H1 (cell line): ENCODE data around the gene GPC6. TPM values are rescaled to one million over a fixed set of nuclear protein-coding genes. Genes with fewer than 3 reads are reported as not detected.
A peak's percentile ranks its signal among the peaks of the same experiment; 100 is the strongest.

ENCODE experiments used
- CTCF ChIA-PET: fragments of 300-600 bp; sonication (Branson Sonifier 250); formaldehyde crosslinking; loops from one replicate; lab custom pipeline; 2021; ENCODE audit not compliant: partially characterized antibody; lab: Charles Lee
- POLR2A ChIA-PET: fragments of 300-600 bp; sonication (Branson Sonifier 250); formaldehyde crosslinking; loops from one replicate; lab custom pipeline; 2021; ENCODE audit warnings: inconsistent platforms; ENCODE audit not compliant: partially characterized antibody; lab: Charles Lee
- DNase-seq, 2 experiments: peaks; one replicate each; pipeline versions ENCODE4 v3.0.0 to v3.0.0-alpha.2; 2010 to 2022; ENCODE audit warnings: low spot score in 2 of 2, low read depth in 1 of 2, mixed read lengths in 1 of 2
- FAIRE-seq: peaks from 2 replicates; lab custom pipeline; 2011; peaks lifted over from hg19 to GRCh38; lab: Jason Lieb, UNC
- H2AFZ ChIP-seq: 2 replicates; pipeline ENCODE4 v1.8.1; 2012; ENCODE audit warnings: low read length, inconsistent platforms
- H2AK5ac ChIP-seq: 2 replicates; pipeline ENCODE4 v1.6.1; 2013; ENCODE audit warnings: low read depth, low read length
- H2BK120ac ChIP-seq: replicated peaks from 2 replicates; pipeline ENCODE3; 2013; ENCODE audit warnings: low read depth, low read length, inconsistent platforms
- H2BK12ac ChIP-seq: 2 replicates; pipeline ENCODE4 v1.6.1; 2013; ENCODE audit warnings: low read depth, low read length
- H2BK15ac ChIP-seq: 2 replicates; pipeline ENCODE4 v1.6.1; 2013; ENCODE audit warnings: low read length
- H2BK20ac ChIP-seq: 2 replicates; pipeline ENCODE4 v1.6.1; 2013; ENCODE audit warnings: low read length
- H2BK5ac ChIP-seq: 2 replicates; pipeline ENCODE4 v1.6.1; 2013; ENCODE audit warnings: low read depth, low read length
- H3K14ac ChIP-seq: 2 replicates; pipeline ENCODE4 v1.6.1; 2013; ENCODE audit warnings: inconsistent platforms; ENCODE audit not compliant: insufficient read length
- H3K18ac ChIP-seq: 2 replicates; pipeline ENCODE4 v1.6.1; 2013; ENCODE audit warnings: low read length; ENCODE audit errors: extremely low read depth
- H3K23ac ChIP-seq: 2 replicates; pipeline ENCODE4 v1.6.1; 2013; ENCODE audit warnings: inconsistent platforms; ENCODE audit not compliant: insufficient read length
- H3K23me2 ChIP-seq: 2 replicates; pipeline ENCODE4 v1.6.1; 2013; ENCODE audit warnings: low read depth, low read length
- H3K27ac ChIP-seq: 2 replicates; pipeline ENCODE4 v1.6.1; 2011; ENCODE audit warnings: low read depth, low read length, inconsistent platforms
- H3K27me3 ChIP-seq, 4 experiments: replicated peaks in 1 of 4; 1 replicate in 1 of 4; 2 replicates in 3 of 4; pipeline versions ENCODE4 v1.6.1 to v1.8.1; 2011 to 2013; ENCODE audit warnings: low read length in 3 of 4, mild to moderate bottlenecking in 3 of 4, inconsistent platforms in 2 of 4, mixed read lengths in 2 of 4, moderate library complexity in 1 of 4; ENCODE audit not compliant: control insufficient read depth in 3 of 4, insufficient read depth in 3 of 4; ENCODE audit errors: extremely low read depth in 1 of 4
- H3K36me3 ChIP-seq, 4 experiments: 2 replicates each; pipeline versions ENCODE4 v1.6.1 to v1.8.1; 2011 to 2013; ENCODE audit warnings: mild to moderate bottlenecking in 4 of 4, low read length in 3 of 4, moderate library complexity in 2 of 4, control low read depth in 1 of 4, inconsistent platforms in 1 of 4; ENCODE audit not compliant: insufficient read depth in 4 of 4, control insufficient read depth in 2 of 4
- H3K4ac ChIP-seq: replicated peaks from 2 replicates; pipeline ENCODE3; 2013; ENCODE audit warnings: low read length, low read depth, mixed read lengths, inconsistent platforms; ENCODE audit not compliant: insufficient read length
- H3K4me1 ChIP-seq, 4 experiments: replicated peaks in 1 of 4; 1 replicate in 1 of 4; 2 replicates in 3 of 4; pipeline versions ENCODE4 v1.6.1 to v1.8.1; 2011 to 2013; ENCODE audit warnings: low read length in 3 of 4, inconsistent platforms in 2 of 4, mixed read lengths in 1 of 4; ENCODE audit not compliant: insufficient read depth in 4 of 4, control insufficient read depth in 3 of 4
- H3K4me2 ChIP-seq, 2 experiments: 2 replicates each; pipeline versions ENCODE4 v1.6.1 to v1.8.1; 2011 to 2013; ENCODE audit warnings: low read depth in 2 of 2, low read length in 2 of 2, control low read depth in 1 of 2, inconsistent platforms in 1 of 2, mild to moderate bottlenecking in 1 of 2; ENCODE audit not compliant: insufficient read depth in 1 of 2
- H3K4me3 ChIP-seq, 4 experiments: fragments of 200-600, 300-600 bp in 1 of 4; sonication (generic), shearing (Covaris generic), sonication (Bioruptor Twin) in 1 of 4; 2 replicates each; pipeline versions ENCODE4 v1.5.1 to v1.8.1; 2011 to 2016; ENCODE audit warnings: low read length in 4 of 4, low read depth in 3 of 4, control low read depth in 2 of 4, inconsistent platforms in 2 of 4, mild to moderate bottlenecking in 2 of 4, mixed read lengths in 1 of 4, moderate library complexity in 1 of 4; ENCODE audit not compliant: insufficient read depth in 2 of 4; ENCODE audit errors: extremely low read depth in 1 of 4
- H3K56ac ChIP-seq: replicated peaks from 2 replicates; pipeline ENCODE3; 2013; ENCODE audit warnings: low read depth, mild to moderate bottlenecking, mixed read lengths, low read length, inconsistent platforms; ENCODE audit not compliant: insufficient read length
- H3K79me1 ChIP-seq: 2 replicates; pipeline ENCODE4 v1.6.1; 2013; ENCODE audit warnings: low read depth, low read length, control low read depth
- H3K79me2 ChIP-seq, 2 experiments: 2 replicates each; pipeline versions ENCODE4 v1.6.1 to v1.8.1; 2012 to 2013; ENCODE audit warnings: low read length in 2 of 2, mild to moderate bottlenecking in 2 of 2, inconsistent platforms in 1 of 2; ENCODE audit not compliant: insufficient read depth in 2 of 2, control insufficient read depth in 1 of 2
- H3K9ac ChIP-seq, 4 experiments: replicated peaks in 1 of 4; 1 replicate in 1 of 4; 2 replicates in 3 of 4; pipeline versions ENCODE4 v1.6.1 to v1.8.1; 2011 to 2013; ENCODE audit warnings: low read depth in 3 of 4, low read length in 3 of 4, control low read depth in 2 of 4, mild to moderate bottlenecking in 2 of 4, moderate library complexity in 2 of 4, inconsistent platforms in 1 of 4; ENCODE audit errors: extremely low read depth in 1 of 4
- H3K9me3 ChIP-seq, 2 experiments: 2 replicates each; pipeline versions ENCODE4 v1.6.1 to v1.8.1; 2012 to 2013; ENCODE audit warnings: mild to moderate bottlenecking in 2 of 2, moderate library complexity in 2 of 2, control low read depth in 1 of 2, inconsistent platforms in 1 of 2, low read depth in 1 of 2, low read length in 1 of 2, mixed read lengths in 1 of 2; ENCODE audit not compliant: insufficient read depth in 2 of 2
- H4K20me1 ChIP-seq, 2 experiments: replicated peaks in 1 of 2; 2 replicates each; pipeline versions ENCODE3 to v1.8.1; 2011 to 2013; ENCODE audit warnings: inconsistent platforms in 2 of 2, low read length in 2 of 2, mild to moderate bottlenecking in 1 of 2; ENCODE audit not compliant: insufficient read depth in 2 of 2, control insufficient read depth in 1 of 2
- H4K5ac ChIP-seq: 2 replicates; pipeline ENCODE4 v1.6.1; 2013; ENCODE audit warnings: low read length, low read depth, mixed read lengths, inconsistent platforms; ENCODE audit not compliant: insufficient read length
- H4K8ac ChIP-seq: 2 replicates; pipeline ENCODE4 v1.8.0; 2013; ENCODE audit warnings: mild to moderate bottlenecking, moderate library complexity, low read length, inconsistent platforms; ENCODE audit not compliant: insufficient read depth; ENCODE audit errors: extremely low read depth
- H4K91ac ChIP-seq: replicated peaks from 2 replicates; pipeline ENCODE3; 2013; ENCODE audit warnings: low read length, mixed read lengths, inconsistent platforms; ENCODE audit not compliant: insufficient read length
- BACH1 ChIP-seq: IDR thresholded peaks from 2 replicates; pipeline ENCODE4 v1.6.1; 2012; ENCODE audit warnings: low read length, improper control_type of control experiment
- GTF2F1 ChIP-seq: IDR thresholded peaks from 2 replicates; pipeline ENCODE4 v1.6.1; 2012; ENCODE audit warnings: low read depth, low read length, improper control_type of control experiment, borderline replicate concordance
- JUND ChIP-seq: IDR thresholded peaks from 2 replicates; pipeline ENCODE4 v1.6.1; 2011; ENCODE audit warnings: mild to moderate bottlenecking, improper control_type of control experiment, low read length
- RNF2 ChIP-seq: fragments of 200-900, 300-1000 bp; sonication (generic); IDR thresholded peaks from 2 replicates; pipeline ENCODE4 v1.7.1; 2016; ENCODE audit warnings: borderline replicate concordance, low read depth, mild to moderate bottlenecking, antibody characterized with exemption, low read length; ENCODE audit not compliant: poor library complexity, severe bottlenecking; ENCODE audit errors: missing control alignments
- SP4 ChIP-seq: IDR thresholded peaks from 2 replicates; pipeline ENCODE4 v1.6.1; 2012; ENCODE audit warnings: low read length, inconsistent platforms
- WGBS, 2 experiments: shearing (Covaris generic) in 1 of 2; methylation state at CpG; one replicate each; pipeline versions ENCODE4 v1.1.6 to v1.1.7; 2013 to 2015; ENCODE audit warnings: low lambda C conversion rate in 2 of 2, mixed read lengths in 2 of 2, inconsistent platforms in 1 of 2, low coverage in 1 of 2, missing lambda C conversion rate in 1 of 2; ENCODE audit not compliant: insufficient replicate concordance in 2 of 2, insufficient coverage in 1 of 2, insufficient read length in 1 of 2; ENCODE audit errors: extremely low coverage in 1 of 2, missing lambda C conversion rate in 1 of 2; 5-methylcytosine and 5-hydroxymethylcytosine counted together
- polyA plus RNA-seq, 7 experiments: library from polyadenylated mRNA; depleted of rRNA in 3 of 7; stranded (reverse) in 5 of 7; unstranded in 2 of 7; fragments of >200 nt in 5 of 7; fragments of 200-250 nt in 2 of 7; gene quantifications; 1 replicate in 5 of 7; 2 replicates in 1 of 7; 4 replicates in 1 of 7; pipeline versions ENCODE4 v1.2.1 to v1.2.3, GENCODE V29; 2011 to 2013; ENCODE audit warnings: missing spikeins in 2 of 7, mixed read lengths in 2 of 7
- total RNA-seq: library from RNA; stranded (reverse); fragmentation: NEBNext Ultra II Directional; extraction: Animal tissue kit (Norgen Biotek cat#: 25700); gene quantifications from 2 replicates; pipeline ENCODE4 v1.2.1, GENCODE V29; 2021

The GPC6 gene
- total and polyA plus RNA-seq, 2 of the 8 experiments (the other 6 are each of a cell fraction or from before 2014, with no cell fraction given) = 5.4 to 12.0 TPM

DNA sequence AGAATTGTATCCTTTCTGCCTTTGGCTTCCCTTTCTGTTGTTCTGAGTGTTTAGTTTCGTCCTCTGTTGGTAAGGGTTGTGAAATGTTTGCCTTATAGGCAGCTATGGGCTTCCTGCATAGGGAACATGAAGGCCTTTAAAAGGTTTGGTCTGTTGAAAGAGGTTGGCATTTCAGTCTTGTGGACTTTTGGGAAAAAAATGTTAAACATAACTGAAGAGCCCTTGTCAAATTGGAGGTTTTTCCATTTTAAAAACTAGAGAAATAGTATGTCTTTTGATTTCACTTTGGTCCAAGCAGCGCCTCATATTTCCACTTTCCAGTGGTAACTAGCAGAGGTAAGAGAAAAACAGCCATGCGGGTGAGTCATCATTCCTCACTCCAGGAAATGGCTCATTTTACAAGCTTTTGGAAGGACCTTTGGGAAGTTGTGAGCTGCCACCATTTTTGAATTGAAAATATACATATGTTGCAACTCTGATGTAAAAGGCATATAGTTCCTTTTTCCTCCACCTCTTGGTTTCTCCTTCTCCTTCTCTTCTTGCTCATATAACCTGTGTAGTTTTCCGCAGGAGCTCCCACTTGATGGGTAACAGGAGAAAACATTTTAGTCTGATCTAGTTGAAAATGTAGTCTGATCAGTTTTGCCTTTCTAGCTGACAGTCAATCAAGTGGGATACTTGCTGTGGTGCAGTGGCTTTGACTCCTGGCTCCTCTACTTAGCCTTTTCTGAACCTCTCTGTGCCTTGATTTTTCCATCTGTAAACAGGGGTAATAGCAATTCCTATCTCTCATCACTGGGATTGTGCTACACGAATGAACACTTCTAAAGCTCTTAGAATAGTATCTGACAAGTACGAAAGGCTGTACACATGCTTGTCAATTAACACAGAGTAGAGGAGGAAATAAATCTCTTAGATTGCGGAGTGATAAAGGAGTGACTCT lies 23.0 kb downstream of the GPC6 start:
- Histone ChIP-seq H4K5ac (no peak overlapping the region), H3K14ac (no peak overlapping the region), H3K23me2 (no peaks in the 10 kb centered on the region), H2AFZ (no peak overlapping the region), H4K20me1 (no peaks in the 10 kb centered on the region), H3K79me1 (no peaks in the 10 kb centered on the region; the same call in 1 of the 2 replicates), H3K4me2 (no peak overlapping the region), H3K79me2 (peaks cover 0 to 20% of the 10 kb centered on the region in 2 experiments; a peak in 2 of 4 replicates), H2BK5ac (no peak overlapping the region), H3K27me3 (no peaks in the 10 kb centered on the region), H3K4me1 (peaks cover 2 to 15% (median 9%) of the 10 kb centered on the region in 4 experiments; a peak in 5 of 7 replicates), H3K18ac (no peak overlapping the region), H3K9me3 (no peaks in the 10 kb centered on the region), H2BK20ac (no peak overlapping the region), H4K8ac (no peak overlapping the region), H2AK5ac (no peak overlapping the region), H3K27ac (no peak overlapping the region), H4K91ac (no peak overlapping the region), H3K56ac (no peak overlapping the region), H2BK120ac (no peak overlapping the region), H2BK15ac (no peak overlapping the region), H3K9ac (no peak overlapping the region), H3K36me3 (no peaks in the 10 kb centered on the region), H3K23ac (no peak overlapping the region), H3K4me3 (no peak overlapping the region), H3K4ac (no peak overlapping the region), H2BK12ac (no peak overlapping the region)
- 84% methylated on average over 7 of the region's 7 CpGs; no CpG with 5 or more reads in 1 of the 2 experiments for WGBS, 2 experiments
- TF ChIP-seq BACH1 (no peak), SP4 (no peak), GTF2F1 (no peak), RNF2 (no peak), JUND (0 out of 2 replicates have a peak, but pooled peaks have one; percentile 57)
- POLR2A ChIA-PET = interaction anchor here (1.0 kb wide), 1 partner anchor 24 kb away, joined by 4 read pairs; the partner anchor contains the start of gene GPC6
- DNase-seq (no peak), FAIRE-seq (no peak)
- CTCF ChIA-PET = interaction anchor here (1.0 to 3.2 kb wide), 6 partner anchors 14 to 943 kb away, joined by 4 to 13 read pairs (median 6); partner anchors contain the start of gene GPC6
